Trophoblast cell (in vitro differentiated cells and primary cell): ENCODE measurements around the gene EIF4ENIF1.
"Not testable (repeated sequence)": the region's sequence is repeated elsewhere in the genome, so short reads cannot be mapped to it uniquely, and the experiment has no call there.

ENCODE experiments used
- DNase-seq, 2 donors: peaks; one replicate each; pipeline ENCODE4 v3.0.0-alpha.2; 2016
- H2AFZ ChIP-seq: 2 replicates; pipeline ENCODE4 v1.6.1; 2013; ENCODE audit warnings: low read length, moderate library complexity, mild to moderate bottlenecking; ENCODE audit not compliant: insufficient read depth, poor library complexity
- H2AK5ac ChIP-seq: 2 replicates; pipeline ENCODE4 v1.6.1; 2013; ENCODE audit warnings: mild to moderate bottlenecking, low read length
- H2BK120ac ChIP-seq: 2 replicates; pipeline ENCODE4 v1.6.1; 2013; ENCODE audit warnings: low read length, mild to moderate bottlenecking, moderate library complexity; ENCODE audit not compliant: insufficient read depth, poor library complexity
- H2BK12ac ChIP-seq: 2 replicates; pipeline ENCODE4 v1.6.1; 2013; ENCODE audit warnings: mild to moderate bottlenecking, low read length, moderate library complexity
- H2BK5ac ChIP-seq: 2 replicates; pipeline ENCODE4 v1.6.1; 2013; ENCODE audit warnings: low read length, low read depth, moderate library complexity, mild to moderate bottlenecking; ENCODE audit not compliant: poor library complexity
- H3K14ac ChIP-seq: 2 replicates; pipeline ENCODE4 v1.6.1; 2013; ENCODE audit warnings: mild to moderate bottlenecking, low read length
- H3K18ac ChIP-seq: 2 replicates; pipeline ENCODE4 v1.6.1; 2013; ENCODE audit warnings: mild to moderate bottlenecking, low read length
- H3K23ac ChIP-seq: 2 replicates; pipeline ENCODE4 v1.6.1; 2013; ENCODE audit warnings: low read length
- H3K27ac ChIP-seq: 2 replicates; pipeline ENCODE4 v1.5.1; 2013; ENCODE audit warnings: low read depth, mild to moderate bottlenecking, inconsistent platforms, low read length, moderate library complexity
- H3K27me3 ChIP-seq: 2 replicates; pipeline ENCODE4 v1.6.1; 2013; ENCODE audit warnings: inconsistent platforms, mild to moderate bottlenecking, low read length, moderate library complexity; ENCODE audit not compliant: insufficient read depth
- H3K36me3 ChIP-seq, 2 experiments: 1 replicate in 1 of 2; 2 replicates in 1 of 2; pipeline ENCODE4 v1.6.1; 2013; ENCODE audit warnings: low read length in 2 of 2, mild to moderate bottlenecking in 2 of 2, moderate library complexity in 1 of 2; ENCODE audit not compliant: insufficient read depth in 2 of 2, control insufficient read depth in 1 of 2
- H3K4ac ChIP-seq: 2 replicates; pipeline ENCODE4 v1.6.1; 2013; ENCODE audit warnings: low read depth, mild to moderate bottlenecking, low read length, moderate library complexity
- H3K4me1 ChIP-seq, 2 experiments: 1 replicate in 1 of 2; 2 replicates in 1 of 2; pipeline ENCODE4 v1.6.1; 2013; ENCODE audit warnings: low read length in 2 of 2, mild to moderate bottlenecking in 2 of 2, moderate library complexity in 1 of 2; ENCODE audit not compliant: insufficient read depth in 2 of 2, control insufficient read depth in 1 of 2
- H3K4me2 ChIP-seq: 2 replicates; pipeline ENCODE4 v1.6.1; 2013; ENCODE audit warnings: inconsistent platforms, mild to moderate bottlenecking, low read length, moderate library complexity
- H3K4me3 ChIP-seq: 2 replicates; pipeline ENCODE4 v1.5.1; 2013; ENCODE audit warnings: mild to moderate bottlenecking, low read depth, low read length, inconsistent platforms
- H3K79me1 ChIP-seq: one replicate; pipeline ENCODE4 v1.6.1; 2013; ENCODE audit warnings: low read length
- H3K79me2 ChIP-seq: 2 replicates; pipeline ENCODE4 v1.6.1; 2013; ENCODE audit warnings: low read length, mild to moderate bottlenecking; ENCODE audit not compliant: control insufficient read depth, insufficient read depth, poor library complexity
- H3K9ac ChIP-seq: 2 replicates; pipeline ENCODE4 v1.6.1; 2013; ENCODE audit warnings: mild to moderate bottlenecking, low read length
- H3K9me3 ChIP-seq: 2 replicates; pipeline ENCODE4 v1.6.1; 2013; ENCODE audit warnings: low read depth, mild to moderate bottlenecking, control low read depth, inconsistent platforms, low read length; ENCODE audit not compliant: insufficient read depth
- H4K12ac ChIP-seq: 2 replicates; pipeline ENCODE4 v1.6.1; 2013; ENCODE audit warnings: low read depth, mild to moderate bottlenecking, low read length, moderate library complexity
- H4K8ac ChIP-seq: 2 replicates; pipeline ENCODE4 v1.6.1; 2013; ENCODE audit warnings: low read depth, mild to moderate bottlenecking, low read length, moderate library complexity
- H4K91ac ChIP-seq: one replicate; pipeline ENCODE4 v1.6.1; 2013; ENCODE audit warnings: low read depth, mild to moderate bottlenecking, low read length, moderate library complexity
- WGBS: extraction: QIAGEN DNeasy Blood & Tissue Kit; methylation state at CpG from one replicate; pipeline ENCODE4 v1.1.7; 2013; ENCODE audit warnings: missing lambda C conversion rate; ENCODE audit not compliant: insufficient read length, insufficient coverage; ENCODE audit errors: extremely low coverage; 5-methylcytosine and 5-hydroxymethylcytosine counted together

EIF4ENIF1 gene

DNA sequence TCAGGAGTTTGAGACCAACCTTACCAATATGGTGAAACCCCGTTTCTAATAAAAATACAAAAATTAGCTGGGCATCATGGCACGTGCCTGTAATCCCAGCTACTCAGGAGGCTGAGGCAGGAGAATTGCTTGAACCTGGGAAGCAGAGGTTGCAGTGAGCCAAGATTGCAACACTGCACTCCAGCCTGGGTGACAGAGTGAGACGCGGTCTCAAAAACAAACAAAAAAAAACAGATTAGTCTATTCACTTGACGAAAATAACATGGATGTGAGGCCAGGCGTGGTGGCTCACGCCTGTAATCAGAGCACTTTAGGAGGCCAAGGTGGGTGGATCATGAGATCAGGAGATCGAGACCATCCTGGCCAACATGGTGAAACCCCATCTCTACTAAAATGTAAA is 7.2 kb downstream of the EIF4ENIF1 start:
- not testable (repeated sequence) for H2BK5ac ChIP-seq, H2BK12ac ChIP-seq, H3K4ac ChIP-seq, DNase-seq, H3K4me3 ChIP-seq, H4K12ac ChIP-seq, H3K27me3 ChIP-seq, H3K27ac ChIP-seq, H3K23ac ChIP-seq, H3K18ac ChIP-seq, H3K79me1 ChIP-seq, H3K4me1 ChIP-seq, H3K9ac ChIP-seq, H3K14ac ChIP-seq, H3K9me3 ChIP-seq, H3K79me2 ChIP-seq, H4K8ac ChIP-seq, H2BK120ac ChIP-seq, H2AK5ac ChIP-seq, H4K91ac ChIP-seq, H3K4me2 ChIP-seq, H2AFZ ChIP-seq
- WGBS = no CpG with 5 or more reads among the region's 8 CpGs
- H3K36me3 ChIP-seq = peaks cover 41 to 46% of the 10 kb centered on the region in 2 experiments

DNA sequence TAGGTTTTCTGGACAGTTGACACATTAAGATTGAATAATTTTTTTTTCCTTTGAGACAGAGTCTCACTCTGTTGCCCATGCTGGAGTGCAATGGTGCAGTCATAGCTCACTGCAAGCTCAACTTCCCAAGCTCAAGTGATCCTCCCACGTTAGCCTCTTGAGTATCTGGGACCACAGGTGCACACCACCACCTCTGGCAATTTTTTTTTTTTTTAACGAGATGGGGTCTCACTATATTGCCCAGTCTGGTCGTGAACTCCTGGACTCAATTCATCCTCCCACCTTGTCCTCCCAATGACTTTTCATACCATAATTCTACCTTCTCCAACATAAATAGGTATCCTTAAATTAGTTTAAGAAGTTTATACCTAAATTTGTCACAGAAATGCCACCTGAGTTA is 8.5 kb downstream of the EIF4ENIF1 start:
- DNase-seq = no peak
- H3K4me1 ChIP-seq = no peaks in the 10 kb centered on the region
- H2BK12ac ChIP-seq = no peak overlapping the region
- no peak overlapping the region for H4K91ac ChIP-seq
- no peak overlapping the region for H3K9ac ChIP-seq
- no peak overlapping the region for H3K18ac ChIP-seq
- H4K12ac ChIP-seq = no peak overlapping the region
- no peaks in the 10 kb centered on the region for H3K79me2 ChIP-seq
- no peaks in the 10 kb centered on the region for H3K79me1 ChIP-seq
- no peak overlapping the region for H4K8ac ChIP-seq
- H2AK5ac ChIP-seq = no peak overlapping the region
- no CpG with 5 or more reads among the region's 3 CpGs for WGBS
- H3K4me3 ChIP-seq = no peak overlapping the region
- peaks cover 38 to 42% of the 10 kb centered on the region in 2 experiments for H3K36me3 ChIP-seq
- no peak overlapping the region for H3K14ac ChIP-seq
- H3K27ac ChIP-seq = no peak overlapping the region
- H2AFZ ChIP-seq = no peak overlapping the region
- H3K23ac ChIP-seq = no peak overlapping the region
- H2BK5ac ChIP-seq = no peak overlapping the region
- H3K4me2 ChIP-seq = no peak overlapping the region
- no peak overlapping the region for H3K4ac ChIP-seq
- H3K27me3 ChIP-seq = no peaks in the 10 kb centered on the region
- H2BK120ac ChIP-seq = no peak overlapping the region
- H3K9me3 ChIP-seq = no peaks in the 10 kb centered on the region

DNA sequence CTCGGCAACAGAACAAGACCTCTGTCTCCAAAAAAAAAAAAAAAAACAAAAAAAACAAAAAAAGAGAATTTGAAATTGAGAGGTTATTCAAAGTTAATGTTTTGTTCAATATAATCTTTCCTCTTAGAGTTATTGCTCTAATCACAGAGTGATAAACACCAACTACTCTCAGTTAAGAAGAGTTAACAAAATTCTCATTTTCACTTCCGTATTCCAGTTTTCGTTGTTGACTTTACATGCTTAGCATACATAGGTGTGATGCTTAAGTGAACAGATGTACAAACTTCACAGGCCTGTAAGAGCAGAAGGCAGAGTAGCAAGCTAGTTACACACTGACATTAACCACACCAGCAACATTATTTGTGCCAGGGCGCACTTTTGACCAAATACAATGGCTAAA is 12.3 kb downstream of the EIF4ENIF1 start:
- H4K8ac ChIP-seq = no peak overlapping the region
- no peaks in the 10 kb centered on the region for H3K27me3 ChIP-seq
- peaks cover 23 to 31% of the 10 kb centered on the region in 2 experiments for H3K36me3 ChIP-seq
- no peak overlapping the region for H3K27ac ChIP-seq
- H3K14ac ChIP-seq = no peak overlapping the region
- H4K91ac ChIP-seq = no peak overlapping the region
- no peak overlapping the region for H2AK5ac ChIP-seq
- H2BK120ac ChIP-seq = no peak overlapping the region
- WGBS = no CpG with 5 or more reads among the region's 4 CpGs
- DNase-seq = no peak
- no peak overlapping the region for H2AFZ ChIP-seq
- H3K9ac ChIP-seq = no peak overlapping the region
- H3K4me1 ChIP-seq = no peaks in the 10 kb centered on the region
- H3K18ac ChIP-seq = no peak overlapping the region
- H3K79me2 ChIP-seq = no peaks in the 10 kb centered on the region
- no peak overlapping the region for H2BK5ac ChIP-seq
- no peak overlapping the region for H3K23ac ChIP-seq
- H3K4ac ChIP-seq = no peak overlapping the region
- H3K4me2 ChIP-seq = no peak overlapping the region
- H4K12ac ChIP-seq = no peak overlapping the region
- H3K4me3 ChIP-seq = no peak overlapping the region
- no peak overlapping the region for H2BK12ac ChIP-seq
- H3K79me1 ChIP-seq = no peaks in the 10 kb centered on the region
- no peaks in the 10 kb centered on the region for H3K9me3 ChIP-seq

DNA sequence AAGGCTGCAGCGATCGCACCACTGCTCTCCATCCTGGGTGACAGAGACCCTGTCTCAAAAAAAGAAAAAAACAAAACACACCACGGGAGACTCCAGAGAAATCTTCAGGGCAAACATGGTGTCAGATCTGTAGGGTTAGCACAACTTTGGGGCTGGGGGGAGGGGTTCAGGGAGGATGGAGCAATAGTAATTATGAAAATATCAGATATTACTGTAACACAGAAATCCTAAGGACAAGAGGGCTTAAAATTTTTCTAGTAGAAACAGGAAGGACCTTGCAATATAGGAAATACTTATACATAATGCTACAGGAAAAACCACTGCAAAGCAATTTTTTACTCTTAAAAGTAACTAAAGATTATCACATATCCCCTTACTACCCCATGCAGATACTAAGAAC is 13.8 kb downstream of the EIF4ENIF1 start:
- no peak overlapping the region for H4K91ac ChIP-seq
- peaks cover 20 to 22% of the 10 kb centered on the region in 2 experiments for H3K36me3 ChIP-seq
- no peak overlapping the region for H3K14ac ChIP-seq
- H3K9ac ChIP-seq = no peak overlapping the region
- no peak overlapping the region for H2BK120ac ChIP-seq
- H2AK5ac ChIP-seq = no peak overlapping the region
- H3K79me2 ChIP-seq = no peaks in the 10 kb centered on the region
- no peak overlapping the region for H3K4me2 ChIP-seq
- no peak overlapping the region for H2BK12ac ChIP-seq
- no CpG with 5 or more reads among the region's 3 CpGs for WGBS
- H2AFZ ChIP-seq = no peak overlapping the region
- no peak overlapping the region for H4K8ac ChIP-seq
- no peak overlapping the region for H3K23ac ChIP-seq
- no peaks in the 10 kb centered on the region for H3K9me3 ChIP-seq
- H3K27ac ChIP-seq = no peak overlapping the region
- H3K27me3 ChIP-seq = no peaks in the 10 kb centered on the region
- no peak overlapping the region for H2BK5ac ChIP-seq
- H3K4ac ChIP-seq = no peak overlapping the region
- no peak for DNase-seq
- H4K12ac ChIP-seq = no peak overlapping the region
- no peak overlapping the region for H3K4me3 ChIP-seq
- H3K79me1 ChIP-seq = no peaks in the 10 kb centered on the region
- no peak overlapping the region for H3K18ac ChIP-seq
- H3K4me1 ChIP-seq = no peaks in the 10 kb centered on the region
